ENCODE results near the gene CDCA3. TPM values are rescaled to one million over a fixed set of nuclear protein-coding genes. Genes with fewer than 3 reads are reported as not detected.

CDCA3 gene
- polyA plus RNA-seq, 1 experiment, result 11.6 TPM

- no peaks in the 10 kb centered on the region; the same call in 1 of the 2 replicates for H3K9me3 ChIP-seq (ENCODE audit: control insufficient read depth, insufficient read depth, low read length)
- DNase-seq (ENCODE audit: low read depth, low spot score), result no peak
- no peaks in the 10 kb centered on the region for H3K27me3 ChIP-seq (ENCODE audit: control insufficient read depth, insufficient read depth, low read length)
- ChIA-PET POLR2A (interaction anchor here (0.5 to 3.6 kb wide), 11 partner anchors 13 to 294 kb away, joined by 3 to 26 read pairs (median 4); partner anchors contain the start of genes CDCA3, GAPDH, GNB3 and MLF2), CTCF (interaction anchor here (0.6 to 11.8 kb wide), 6 partner anchors 15 to 291 kb away, joined by 3 to 165 read pairs (median 4); partner anchors contain the start of gene MLF2)
- peak within 1 kb of the TSS; percentile 91 for H3K4me3 ChIP-seq (ENCODE audit: low read depth, low read length)
- H3K27ac ChIP-seq (ENCODE audit: low read depth, low read length), result peak within 1 kb of the TSS; percentile 82
- no peak for TF ChIP-seq CTCF (IDR thresholded peaks at IDR 0.05; ENCODE audit: low read depth, low read length)
Observed at GRCh38 chr12:6827982-6828780, 22.9 kb downstream of the CDCA3 start, which contains the start of gene P3H3. Gene P3H3 (plus strand): TSS chr12:6828407. CDS start chr12:6828441, 34 bp downstream.

- H3K27ac ChIP-seq (ENCODE audit: low read depth, low read length), result peak overlapping the region; percentile 65
- CTCF ChIA-PET, result interaction anchor here (0.6 to 11.8 kb wide), 6 partner anchors 14 to 290 kb away, joined by 3 to 165 read pairs (median 4); partner anchors contain the start of gene MLF2
- no peak for TF ChIP-seq CTCF (IDR thresholded peaks at IDR 0.05; ENCODE audit: low read depth, low read length)
- POLR2A ChIA-PET, result interaction anchor here (0.5 to 3.6 kb wide), 9 partner anchors 14 to 293 kb away, joined by 3 to 26 read pairs (median 4); partner anchors contain the start of genes CDCA3, GAPDH, GNB3 and MLF2
- H3K27me3 ChIP-seq (ENCODE audit: control insufficient read depth, insufficient read depth, low read length), result no peaks in the 10 kb centered on the region
- peak overlapping the region; percentile 44 for H3K4me3 ChIP-seq (ENCODE audit: low read depth, low read length)
- peak; percentile 46 for DNase-seq (ENCODE audit: low read depth, low spot score)
- H3K9me3 ChIP-seq (ENCODE audit: control insufficient read depth, insufficient read depth, low read length), result no peaks in the 10 kb centered on the region; the same call in 1 of the 2 replicates
Observed at GRCh38 chr12:6827437-6827911, 23.6 kb downstream of the CDCA3 start.

GRCh38 chr12:6826734-6827436 lies 24.2 kb downstream of the CDCA3 start:
- ChIA-PET POLR2A (interaction anchor here (0.5 to 3.6 kb wide), 4 partner anchors 60 to 293 kb away, joined by 4 to 26 read pairs (median 8); partner anchors contain the start of genes GAPDH, MLF2 and PTMS), CTCF (interaction anchor here (0.9 to 11.8 kb wide), 13 partner anchors 8 to 289 kb away, joined by 3 to 165 read pairs (median 4); partner anchors contain the start of gene MLF2)
- Histone ChIP-seq H3K27me3 (ENCODE audit: control insufficient read depth, insufficient read depth, low read length) (no peaks in the 10 kb centered on the region), H3K27ac (ENCODE audit: low read depth, low read length) (peak overlapping the region; percentile 65), H3K4me3 (ENCODE audit: low read depth, low read length) (no peak overlapping the region), H3K9me3 (ENCODE audit: control insufficient read depth, insufficient read depth, low read length) (no peaks in the 10 kb centered on the region; the same call in 1 of the 2 replicates)
- TF ChIP-seq CTCF (IDR thresholded peaks at IDR 0.05; ENCODE audit: low read depth, low read length), result no peak
- no peak for DNase-seq (ENCODE audit: low read depth, low spot score)

GRCh38 chr12:6826125-6826733 lies 24.9 kb downstream of the CDCA3 start:
- CTCF ChIA-PET, result interaction anchor here (0.7 to 11.8 kb wide), 17 partner anchors 8 to 212 kb away, joined by 3 to 165 read pairs (median 4); partner anchors contain the start of genes COPS7A and MLF2
- Histone ChIP-seq H3K9me3 (ENCODE audit: control insufficient read depth, insufficient read depth, low read length) (no peaks in the 10 kb centered on the region; the same call in 1 of the 2 replicates), H3K4me3 (ENCODE audit: low read depth, low read length) (no peak overlapping the region), H3K27ac (ENCODE audit: low read depth, low read length) (no peak overlapping the region), H3K27me3 (ENCODE audit: control insufficient read depth, insufficient read depth, low read length) (no peaks in the 10 kb centered on the region)
- no peak for DNase-seq (ENCODE audit: low read depth, low spot score)
- TF ChIP-seq CTCF (IDR thresholded peaks at IDR 0.05; ENCODE audit: low read depth, low read length), result no peak
- POLR2A ChIA-PET, result interaction anchor here (1.9 to 3.6 kb wide), 2 partner anchors 73 kb away, joined by 6 to 26 read pairs; partner anchors contain the start of gene MLF2
